Trophoblast cell (in vitro differentiated cells and primary cell): Measurements from ENCODE around the gene FAH.

Source experiments
- DNase-seq, 2 donors: peaks; one replicate each; pipeline ENCODE4 v3.0.0-alpha.2; 2016
- H2AFZ ChIP-seq: 2 replicates; pipeline ENCODE4 v1.6.1; 2013; ENCODE audit warnings: low read length, moderate library complexity, mild to moderate bottlenecking; ENCODE audit not compliant: insufficient read depth, poor library complexity
- H2AK5ac ChIP-seq: 2 replicates; pipeline ENCODE4 v1.6.1; 2013; ENCODE audit warnings: mild to moderate bottlenecking, low read length
- H2BK120ac ChIP-seq: 2 replicates; pipeline ENCODE4 v1.6.1; 2013; ENCODE audit warnings: low read length, mild to moderate bottlenecking, moderate library complexity; ENCODE audit not compliant: insufficient read depth, poor library complexity
- H2BK12ac ChIP-seq: 2 replicates; pipeline ENCODE4 v1.6.1; 2013; ENCODE audit warnings: mild to moderate bottlenecking, low read length, moderate library complexity
- H2BK5ac ChIP-seq: 2 replicates; pipeline ENCODE4 v1.6.1; 2013; ENCODE audit warnings: low read length, low read depth, moderate library complexity, mild to moderate bottlenecking; ENCODE audit not compliant: poor library complexity
- H3K14ac ChIP-seq: 2 replicates; pipeline ENCODE4 v1.6.1; 2013; ENCODE audit warnings: mild to moderate bottlenecking, low read length
- H3K18ac ChIP-seq: 2 replicates; pipeline ENCODE4 v1.6.1; 2013; ENCODE audit warnings: mild to moderate bottlenecking, low read length
- H3K23ac ChIP-seq: 2 replicates; pipeline ENCODE4 v1.6.1; 2013; ENCODE audit warnings: low read length
- H3K27ac ChIP-seq: 2 replicates; pipeline ENCODE4 v1.5.1; 2013; ENCODE audit warnings: low read depth, mild to moderate bottlenecking, inconsistent platforms, low read length, moderate library complexity
- H3K27me3 ChIP-seq: 2 replicates; pipeline ENCODE4 v1.6.1; 2013; ENCODE audit warnings: inconsistent platforms, mild to moderate bottlenecking, low read length, moderate library complexity; ENCODE audit not compliant: insufficient read depth
- H3K36me3 ChIP-seq, 2 experiments: 1 replicate in 1 of 2; 2 replicates in 1 of 2; pipeline ENCODE4 v1.6.1; 2013; ENCODE audit warnings: low read length in 2 of 2, mild to moderate bottlenecking in 2 of 2, moderate library complexity in 1 of 2; ENCODE audit not compliant: insufficient read depth in 2 of 2, control insufficient read depth in 1 of 2
- H3K4ac ChIP-seq: 2 replicates; pipeline ENCODE4 v1.6.1; 2013; ENCODE audit warnings: low read depth, mild to moderate bottlenecking, low read length, moderate library complexity
- H3K4me1 ChIP-seq, 2 experiments: 1 replicate in 1 of 2; 2 replicates in 1 of 2; pipeline ENCODE4 v1.6.1; 2013; ENCODE audit warnings: low read length in 2 of 2, mild to moderate bottlenecking in 2 of 2, moderate library complexity in 1 of 2; ENCODE audit not compliant: insufficient read depth in 2 of 2, control insufficient read depth in 1 of 2
- H3K4me2 ChIP-seq: 2 replicates; pipeline ENCODE4 v1.6.1; 2013; ENCODE audit warnings: inconsistent platforms, mild to moderate bottlenecking, low read length, moderate library complexity
- H3K4me3 ChIP-seq: 2 replicates; pipeline ENCODE4 v1.5.1; 2013; ENCODE audit warnings: mild to moderate bottlenecking, low read depth, low read length, inconsistent platforms
- H3K79me1 ChIP-seq: one replicate; pipeline ENCODE4 v1.6.1; 2013; ENCODE audit warnings: low read length
- H3K79me2 ChIP-seq: 2 replicates; pipeline ENCODE4 v1.6.1; 2013; ENCODE audit warnings: low read length, mild to moderate bottlenecking; ENCODE audit not compliant: control insufficient read depth, insufficient read depth, poor library complexity
- H3K9ac ChIP-seq: 2 replicates; pipeline ENCODE4 v1.6.1; 2013; ENCODE audit warnings: mild to moderate bottlenecking, low read length
- H3K9me3 ChIP-seq: 2 replicates; pipeline ENCODE4 v1.6.1; 2013; ENCODE audit warnings: low read depth, mild to moderate bottlenecking, control low read depth, inconsistent platforms, low read length; ENCODE audit not compliant: insufficient read depth
- H4K12ac ChIP-seq: 2 replicates; pipeline ENCODE4 v1.6.1; 2013; ENCODE audit warnings: low read depth, mild to moderate bottlenecking, low read length, moderate library complexity
- H4K8ac ChIP-seq: 2 replicates; pipeline ENCODE4 v1.6.1; 2013; ENCODE audit warnings: low read depth, mild to moderate bottlenecking, low read length, moderate library complexity
- H4K91ac ChIP-seq: one replicate; pipeline ENCODE4 v1.6.1; 2013; ENCODE audit warnings: low read depth, mild to moderate bottlenecking, low read length, moderate library complexity
- WGBS: extraction: QIAGEN DNeasy Blood & Tissue Kit; methylation state at CpG from one replicate; pipeline ENCODE4 v1.1.7; 2013; ENCODE audit warnings: missing lambda C conversion rate; ENCODE audit not compliant: insufficient read length, insufficient coverage; ENCODE audit errors: extremely low coverage; 5-methylcytosine and 5-hydroxymethylcytosine counted together

Gene FAH

DNA sequence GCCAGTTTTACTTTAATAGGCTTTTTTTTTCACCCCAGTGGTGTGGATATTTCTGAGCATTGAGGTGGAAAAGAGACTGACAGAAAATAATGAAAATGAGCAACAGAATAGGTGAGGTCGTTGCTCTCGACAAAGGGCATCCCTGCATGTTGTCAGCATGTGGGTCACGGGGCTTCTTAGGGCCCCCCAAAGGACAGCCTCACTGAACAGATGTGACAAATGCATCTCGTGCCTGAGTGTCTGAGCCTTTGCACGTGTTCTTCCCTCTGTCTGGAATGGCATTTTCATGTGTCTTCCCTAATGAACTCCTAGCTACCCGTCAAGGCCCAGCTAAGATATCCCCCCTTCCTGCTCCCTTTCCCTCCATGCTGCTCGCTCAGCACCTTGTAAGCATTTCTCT lies 31.8 kb downstream of the FAH start:
- peaks cover 2% of the 10 kb centered on the region for H3K9me3 ChIP-seq
- H3K14ac ChIP-seq: no peak overlapping the region
- H3K36me3 ChIP-seq: peaks cover 4 to 16% of the 10 kb centered on the region in 2 experiments
- no peak overlapping the region for H2AK5ac ChIP-seq
- no peaks in the 10 kb centered on the region for H3K4me1 ChIP-seq
- H3K23ac ChIP-seq: no peak overlapping the region
- no peak overlapping the region for H3K4me2 ChIP-seq
- H3K4me3 ChIP-seq: no peak overlapping the region
- no peak overlapping the region for H2AFZ ChIP-seq
- H4K91ac ChIP-seq: no peak overlapping the region
- no peak for DNase-seq
- H4K12ac ChIP-seq: no peak overlapping the region
- no peak overlapping the region for H4K8ac ChIP-seq
- no peak overlapping the region for H3K9ac ChIP-seq
- no peak overlapping the region for H3K4ac ChIP-seq
- no peak overlapping the region for H2BK120ac ChIP-seq
- no peak overlapping the region for H2BK5ac ChIP-seq
- H3K27ac ChIP-seq: no peak overlapping the region
- H3K27me3 ChIP-seq: no peaks in the 10 kb centered on the region
- no peaks in the 10 kb centered on the region for H3K79me1 ChIP-seq
- H2BK12ac ChIP-seq: no peak overlapping the region
- no peaks in the 10 kb centered on the region for H3K79me2 ChIP-seq
- WGBS: no CpG with 5 or more reads among the region's 7 CpGs
- H3K18ac ChIP-seq: no peak overlapping the region

DNA sequence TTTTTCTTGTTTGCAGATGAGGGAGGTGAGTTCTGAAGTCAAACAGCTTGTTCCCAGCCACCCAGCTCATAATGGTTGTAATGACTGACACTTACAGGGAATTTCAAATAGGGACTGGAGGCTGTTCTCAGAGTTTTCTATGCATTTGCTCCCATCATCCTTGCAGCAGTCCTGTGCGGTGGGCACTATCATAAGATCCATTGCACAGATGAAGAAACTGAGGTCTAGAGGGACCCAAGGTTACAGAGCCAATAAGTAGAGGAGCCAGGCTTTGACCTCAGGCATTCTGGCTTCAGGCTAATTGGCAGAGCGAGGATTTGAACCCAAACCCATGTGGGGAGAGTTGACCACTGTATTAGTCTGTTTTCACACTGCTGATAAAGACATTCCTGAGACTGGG lies 32.4 kb downstream of the FAH start:
- H2BK5ac ChIP-seq: no peak overlapping the region
- no CpG with 5 or more reads among the region's 2 CpGs for WGBS
- no peaks in the 10 kb centered on the region for H3K79me2 ChIP-seq
- no peak overlapping the region for H2AK5ac ChIP-seq
- no peak overlapping the region for H4K91ac ChIP-seq
- H3K4me1 ChIP-seq: no peaks in the 10 kb centered on the region
- H4K12ac ChIP-seq: no peak overlapping the region
- H3K18ac ChIP-seq: no peak overlapping the region
- H3K4ac ChIP-seq: no peak overlapping the region
- H3K4me3 ChIP-seq: no peak overlapping the region
- H2BK120ac ChIP-seq: no peak overlapping the region
- H3K14ac ChIP-seq: no peak overlapping the region
- H2AFZ ChIP-seq: no peak overlapping the region
- no peak overlapping the region for H3K27ac ChIP-seq
- H3K36me3 ChIP-seq: peaks cover 4 to 16% of the 10 kb centered on the region in 2 experiments
- H3K27me3 ChIP-seq: no peaks in the 10 kb centered on the region
- no peak overlapping the region for H3K4me2 ChIP-seq
- H3K23ac ChIP-seq: no peak overlapping the region
- no peak for DNase-seq
- H3K79me1 ChIP-seq: no peaks in the 10 kb centered on the region
- no peak overlapping the region for H3K9ac ChIP-seq
- no peak overlapping the region for H4K8ac ChIP-seq
- no peak overlapping the region for H2BK12ac ChIP-seq
- peaks cover 2% of the 10 kb centered on the region for H3K9me3 ChIP-seq

DNA sequence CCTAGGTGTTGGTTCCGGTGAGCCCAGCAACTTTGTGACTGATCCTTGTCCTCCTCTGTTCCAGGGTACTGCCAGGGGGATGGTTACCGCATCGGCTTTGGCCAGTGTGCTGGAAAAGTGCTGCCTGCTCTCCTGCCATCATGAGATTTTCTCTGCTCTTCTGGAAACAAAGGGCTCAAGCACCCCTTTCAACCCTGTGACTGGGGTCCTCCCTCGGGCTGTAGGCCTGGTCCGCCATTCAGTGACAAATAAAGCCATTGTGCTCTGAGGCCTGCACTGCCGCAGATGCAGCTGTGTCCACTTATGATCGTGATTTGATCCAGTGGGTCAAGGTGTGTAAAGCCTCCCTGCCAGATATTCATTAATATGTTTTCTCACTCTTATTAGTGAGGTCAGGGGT lies 33.3 kb downstream of the FAH start:
- Histone ChIP-seq H3K4me2 (no peak overlapping the region), H3K14ac (no peak overlapping the region), H4K91ac (no peak overlapping the region), H2AFZ (no peak overlapping the region), H2BK120ac (no peak overlapping the region), H4K12ac (no peak overlapping the region), H3K4ac (no peak overlapping the region), H3K79me2 (no peaks in the 10 kb centered on the region), H3K36me3 (peaks cover 4 to 9% of the 10 kb centered on the region in 2 experiments), H3K9me3 (peaks cover 2% of the 10 kb centered on the region), H3K18ac (no peak overlapping the region), H3K23ac (no peak overlapping the region), H3K4me1 (no peaks in the 10 kb centered on the region), H3K4me3 (no peak overlapping the region), H3K79me1 (no peaks in the 10 kb centered on the region), H2AK5ac (no peak overlapping the region), H3K27ac (no peak overlapping the region), H3K27me3 (no peaks in the 10 kb centered on the region), H3K9ac (no peak overlapping the region), H2BK12ac (no peak overlapping the region), H2BK5ac (no peak overlapping the region), H4K8ac (no peak overlapping the region)
- WGBS: no CpG with 5 or more reads among the region's 7 CpGs
- no peak for DNase-seq

DNA sequence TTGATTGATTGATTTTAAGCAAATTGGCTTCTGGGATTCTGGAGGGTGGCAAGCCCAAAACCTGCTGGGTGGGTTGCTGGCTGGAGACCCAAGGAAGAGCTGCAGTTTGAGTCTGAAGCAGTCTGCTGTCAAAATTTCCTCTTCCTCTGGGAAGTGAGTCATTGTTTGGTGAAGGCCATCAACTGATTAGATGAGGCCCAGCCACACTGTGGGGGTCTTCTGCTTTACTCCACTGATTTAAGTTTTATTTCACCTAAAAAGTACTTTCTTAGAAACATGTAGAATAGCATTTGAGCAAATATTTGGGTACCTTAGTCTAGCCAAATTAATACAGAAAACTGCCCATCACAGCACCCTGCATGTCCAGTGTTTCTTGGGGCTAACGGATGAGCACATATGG lies 33.8 kb downstream of the FAH start:
- no peak overlapping the region for H2BK12ac ChIP-seq
- H2BK5ac ChIP-seq: no peak overlapping the region
- no peak overlapping the region for H3K27ac ChIP-seq
- no peak overlapping the region for H3K9ac ChIP-seq
- H3K4me2 ChIP-seq: no peak overlapping the region
- H4K12ac ChIP-seq: no peak overlapping the region
- H2AK5ac ChIP-seq: no peak overlapping the region
- H3K27me3 ChIP-seq: no peaks in the 10 kb centered on the region
- no peak overlapping the region for H3K18ac ChIP-seq
- H4K91ac ChIP-seq: no peak overlapping the region
- H2AFZ ChIP-seq: no peak overlapping the region
- no CpG with 5 or more reads among the region's 1 CpG for WGBS
- no peak overlapping the region for H3K14ac ChIP-seq
- H3K79me1 ChIP-seq: no peaks in the 10 kb centered on the region
- no peaks in the 10 kb centered on the region for H3K4me1 ChIP-seq
- H3K36me3 ChIP-seq: peaks cover 4 to 9% of the 10 kb centered on the region in 2 experiments
- H3K4ac ChIP-seq: no peak overlapping the region
- DNase-seq: no peak
- no peak overlapping the region for H4K8ac ChIP-seq
- no peaks in the 10 kb centered on the region for H3K79me2 ChIP-seq
- H3K9me3 ChIP-seq: peaks cover 2% of the 10 kb centered on the region
- no peak overlapping the region for H2BK120ac ChIP-seq
- H3K23ac ChIP-seq: no peak overlapping the region
- no peak overlapping the region for H3K4me3 ChIP-seq
